ENCODE data around the gene SRGAP3.

Gene SRGAP3

GRCh38 chr3:8953313-8953712 is 296.1 kb downstream of the SRGAP3 start:
- DNase-seq, result no peak

GRCh38 chr3:8952130-8952529 is 297.3 kb downstream of the SRGAP3 start:
- DNase-seq, result no peak

- no peak for DNase-seq
Observed at GRCh38 chr3:8945890-8946600, 303.4 kb downstream of the SRGAP3 start.

DNA sequence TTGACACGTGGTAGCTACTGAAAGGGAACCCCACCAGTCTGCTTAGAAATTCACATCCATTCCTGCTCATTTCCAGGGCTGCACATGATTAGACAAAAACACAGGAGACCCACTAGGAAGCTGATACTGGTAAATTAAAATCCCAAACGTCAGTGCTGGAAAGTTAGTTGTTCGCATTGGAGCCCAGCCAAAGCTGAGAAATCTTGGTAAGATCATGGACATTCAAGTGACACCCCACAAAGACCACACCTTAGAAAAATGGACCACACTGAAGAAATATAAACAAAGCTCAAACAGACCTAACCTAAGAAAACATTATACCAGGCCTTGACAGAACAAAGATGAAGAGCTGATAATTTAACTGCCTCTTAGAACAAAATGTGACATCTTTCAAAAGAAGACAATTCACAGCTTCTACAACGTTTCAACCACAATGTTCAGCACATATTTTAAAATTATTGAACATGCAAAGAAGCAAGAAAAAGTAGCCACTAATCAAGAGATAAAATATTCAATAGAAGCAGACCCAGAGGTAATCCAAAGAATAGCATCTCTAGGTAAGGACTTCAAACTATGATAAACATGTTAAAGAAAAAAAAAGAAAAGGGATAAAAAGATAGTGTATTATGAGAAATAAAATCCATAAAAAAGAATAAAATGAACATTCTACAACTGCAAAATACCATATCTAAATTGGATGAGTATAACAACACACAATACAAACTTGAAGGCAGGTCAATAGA is 306.5 kb downstream of the SRGAP3 start:
- no peak for DNase-seq

- no peak for DNase-seq
Observed at GRCh38 chr3:8942115-8942514, 307.3 kb downstream of the SRGAP3 start.

DNA sequence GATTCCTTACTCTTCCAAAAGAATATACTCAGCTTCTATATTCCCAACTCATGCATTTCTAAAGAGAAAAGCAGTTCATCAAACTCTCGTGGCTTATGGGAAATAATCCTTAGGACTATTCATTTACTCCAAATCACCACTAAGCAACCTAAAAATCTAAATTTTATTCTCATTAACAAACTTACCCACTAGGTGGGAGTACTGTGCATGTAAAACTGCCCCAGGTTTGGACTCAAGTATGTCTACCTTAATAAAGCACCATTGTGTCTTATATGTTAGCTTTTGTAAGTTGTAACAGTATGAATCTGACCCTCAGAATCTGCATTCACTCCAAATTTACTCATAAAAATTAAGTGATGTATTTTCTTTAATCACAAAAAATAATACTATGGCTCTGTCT is 311.4 kb downstream of the SRGAP3 start:
- no peak for DNase-seq

- no peak for DNase-seq
Observed at GRCh38 chr3:8937064-8938020, 312.1 kb downstream of the SRGAP3 start.

- DNase-seq, result no peak
Observed at GRCh38 chr3:8932507-8932906, 316.9 kb downstream of the SRGAP3 start.

DNA sequence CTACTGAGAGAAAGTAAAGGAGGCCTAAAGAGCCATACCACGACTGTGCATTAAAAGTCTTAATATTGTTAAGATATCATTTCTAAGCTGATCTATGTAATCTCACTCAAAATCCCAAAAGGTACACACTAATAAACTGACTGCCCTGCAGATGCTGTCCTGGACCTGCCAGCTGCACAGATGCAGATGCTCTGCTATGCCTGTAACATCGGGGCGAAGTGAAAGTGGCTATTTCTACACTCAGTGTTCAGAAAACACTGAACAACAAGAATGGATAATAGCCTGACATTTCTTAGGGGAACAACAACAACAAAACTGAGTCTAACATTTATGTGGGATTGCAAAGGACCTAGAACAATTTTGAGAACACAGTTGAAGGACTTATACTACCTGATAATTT is 318.1 kb downstream of the SRGAP3 start:
- DNase-seq, result no peak
